ENCODE data around the gene HTR7. TPM values are rescaled to one million over a fixed set of nuclear protein-coding genes. Genes with fewer than 3 reads are reported as not detected.

HTR7 gene
- total and polyA plus RNA-seq, 2 of the 8 experiments (the other 6 are each of a cell fraction or from before 2014, with no cell fraction given), result 22.9 to 24.6 TPM

GRCh38 chr10:90787393-90788198 lies 70.2 kb downstream of the HTR7 start:
- Histone ChIP-seq H3K4me3 (ENCODE audit: extremely low read depth in 1 of 4, insufficient read depth in 2 of 4, low read depth in 3 of 4, low read length in 4 of 4) (no peak overlapping the region), H3K4me2 (ENCODE audit: insufficient read depth in 1 of 2, low read depth in 2 of 2, low read length in 2 of 2) (no peak overlapping the region), H3K4ac (replicated peaks; ENCODE audit: insufficient read length, low read depth, low read length) (no peak overlapping the region), H2BK5ac (ENCODE audit: low read depth, low read length) (no peak overlapping the region), H3K36me3 (ENCODE audit: control insufficient read depth in 2 of 4, insufficient read depth in 4 of 4, low read length in 3 of 4) (no peaks in the 10 kb centered on the region), H3K56ac (replicated peaks; ENCODE audit: insufficient read length, low read depth, low read length) (no peak overlapping the region), H3K9me3 (ENCODE audit: insufficient read depth in 2 of 2, low read depth in 1 of 2, low read length in 1 of 2) (no peaks in the 10 kb centered on the region), H3K14ac (ENCODE audit: insufficient read length) (no peak overlapping the region), H3K79me1 (ENCODE audit: low read depth, low read length) (no peaks in the 10 kb centered on the region), H4K5ac (ENCODE audit: insufficient read length, low read depth, low read length) (no peak overlapping the region), H4K91ac (replicated peaks; ENCODE audit: insufficient read length, low read length) (no peak overlapping the region), H3K27me3 (replicated peaks in 1 of 4; ENCODE audit: control insufficient read depth in 3 of 4, extremely low read depth in 1 of 4, insufficient read depth in 3 of 4, low read length in 3 of 4) (no peaks in the 10 kb centered on the region), H3K18ac (ENCODE audit: extremely low read depth, low read length) (no peak overlapping the region), H3K4me1 (replicated peaks in 1 of 4; ENCODE audit: control insufficient read depth in 3 of 4, insufficient read depth in 4 of 4, low read length in 3 of 4) (peaks cover 0 to 11% (median 4%) of the 10 kb centered on the region in 4 experiments; a peak in 4 of 7 replicates), H2BK15ac (ENCODE audit: low read length) (no peak overlapping the region), H3K23ac (ENCODE audit: insufficient read length) (no peak overlapping the region), H2AK5ac (ENCODE audit: low read depth, low read length) (no peak overlapping the region), H2BK20ac (ENCODE audit: low read length) (no peak overlapping the region), H2BK120ac (replicated peaks; ENCODE audit: low read depth, low read length) (no peak overlapping the region), H3K79me2 (ENCODE audit: control insufficient read depth in 1 of 2, insufficient read depth in 2 of 2, low read length in 2 of 2) (peaks cover 0 to 94% of the 10 kb centered on the region in 2 experiments; a peak in 2 of 4 replicates), H3K23me2 (ENCODE audit: low read depth, low read length) (no peaks in the 10 kb centered on the region), H2BK12ac (ENCODE audit: low read depth, low read length) (no peak overlapping the region), H3K27ac (ENCODE audit: low read depth, low read length) (no peak overlapping the region), H4K20me1 (replicated peaks in 1 of 2; ENCODE audit: control insufficient read depth in 1 of 2, insufficient read depth in 2 of 2, low read length in 2 of 2) (no peaks in the 10 kb centered on the region), H4K8ac (ENCODE audit: extremely low read depth, insufficient read depth, low read length) (no peak overlapping the region), H3K9ac (replicated peaks in 1 of 4; ENCODE audit: extremely low read depth in 1 of 4, low read depth in 3 of 4, low read length in 3 of 4) (no peak overlapping the region), H2AFZ (ENCODE audit: low read length) (no peak overlapping the region)
- 89% methylated on average over 9 of the region's 9 CpGs; no CpG with 5 or more reads in 1 of the 2 experiments for WGBS, 2 experiments (ENCODE audit: extremely low coverage in 1 of 2, insufficient coverage in 1 of 2, insufficient read length in 1 of 2, insufficient replicate concordance in 2 of 2, low coverage in 1 of 2, low lambda C conversion rate in 2 of 2, missing lambda C conversion rate in 1 of 2)
- DNase-seq (ENCODE audit: low read depth in 1 of 2, low spot score in 2 of 2) (no peak), FAIRE-seq (peak; percentile 62)
- ChIA-PET CTCF (ENCODE audit: partially characterized antibody) (interaction anchor here (0.6 to 3.9 kb wide), 42 partner anchors 10 to 1461 kb away, joined by 3 to 48 read pairs (median 6); partner anchors contain the start of gene HTR7), POLR2A (ENCODE audit: partially characterized antibody) (interaction anchor here (0.8 to 1.1 kb wide), 2 partner anchors 17 to 26 kb away, joined by 3 to 6 read pairs; no protein-coding TSS in a partner anchor)
- TF ChIP-seq RAD21 (IDR thresholded peaks at IDR 0.05 in 1 of 2, conservative IDR thresholded peaks at IDR 0.05 in 1 of 2; ENCODE audit: low read depth in 2 of 2, low read length in 2 of 2), result peak; percentile 65 to 77
- peak; percentile 66 to 76; a peak in 3 of 4 replicates for TF ChIP-seq SIN3A (conservative IDR thresholded peaks at IDR 0.05 in 1 of 2, IDR thresholded peaks at IDR 0.05 in 1 of 2; ENCODE audit: low read depth in 1 of 2, low read length in 2 of 2)
- no peak for TF ChIP-seq KDM5A (IDR thresholded peaks at IDR 0.05; ENCODE audit: low read length)
- TF ChIP-seq SAP30 (IDR thresholded peaks at IDR 0.05; ENCODE audit: insufficient read depth, insufficient replicate concordance, low read length), result no peak
- peak; percentile 88 for TF ChIP-seq YY1 (IDR thresholded peaks at IDR 0.05; ENCODE audit: low read depth, low read length)
- TF ChIP-seq CBX5 (IDR thresholded peaks at IDR 0.05; ENCODE audit: low read depth, low read length), result no peak
- TF ChIP-seq CTBP2 (IDR thresholded peaks at IDR 0.05; ENCODE audit: borderline replicate concordance, insufficient read depth, insufficient read length, low read length), result no peak
- TF ChIP-seq RXRA (IDR thresholded peaks at IDR 0.05; ENCODE audit: insufficient read depth, low read depth, low read length), result no peak
